ENCODE data around the gene PRKAG2.
"Not testable (repeated sequence)": the region's sequence is repeated elsewhere in the genome, so short reads cannot be mapped to it uniquely, and the experiment has no call there.

Gene PRKAG2

DNA sequence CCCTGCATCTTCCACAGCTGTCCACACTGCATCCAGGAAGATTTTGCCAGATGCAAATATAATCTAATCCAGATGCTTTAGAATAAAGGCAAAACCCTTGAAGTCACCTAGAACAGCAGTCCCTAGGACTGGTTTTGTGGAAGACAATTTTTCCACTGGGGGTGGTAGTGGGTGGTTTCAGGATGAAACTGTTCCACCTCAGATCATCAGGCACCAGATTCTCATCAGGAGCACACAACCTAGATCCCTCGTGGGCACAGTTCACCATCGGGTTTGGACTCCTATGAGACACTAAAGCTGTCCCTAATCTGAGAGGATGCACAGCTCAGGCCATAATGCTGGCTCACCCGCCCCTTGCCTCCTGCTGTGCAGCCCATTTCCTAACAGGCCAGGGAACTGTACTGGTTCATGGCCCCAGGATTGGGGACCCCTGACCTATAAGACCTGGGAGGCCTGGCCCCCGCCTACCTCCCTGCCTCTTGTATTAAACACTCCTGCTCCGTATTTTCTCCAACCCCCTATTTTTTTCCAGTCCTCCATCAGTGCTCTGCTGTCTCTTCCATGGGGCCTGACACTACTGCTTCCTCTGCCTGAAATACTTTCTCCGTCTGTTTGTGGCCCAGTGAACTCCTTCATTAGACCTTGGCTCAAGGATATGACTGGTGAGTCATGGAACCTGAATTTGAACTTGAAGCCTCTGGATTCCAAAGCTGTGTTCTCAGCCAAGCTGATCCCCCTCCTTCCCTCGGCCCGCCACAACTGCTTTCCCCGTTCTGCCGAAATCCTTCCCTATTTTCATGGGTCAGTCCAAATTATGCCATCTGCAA is 277.3 kb downstream of the PRKAG2 start:
- no peak for DNase-seq

DNA sequence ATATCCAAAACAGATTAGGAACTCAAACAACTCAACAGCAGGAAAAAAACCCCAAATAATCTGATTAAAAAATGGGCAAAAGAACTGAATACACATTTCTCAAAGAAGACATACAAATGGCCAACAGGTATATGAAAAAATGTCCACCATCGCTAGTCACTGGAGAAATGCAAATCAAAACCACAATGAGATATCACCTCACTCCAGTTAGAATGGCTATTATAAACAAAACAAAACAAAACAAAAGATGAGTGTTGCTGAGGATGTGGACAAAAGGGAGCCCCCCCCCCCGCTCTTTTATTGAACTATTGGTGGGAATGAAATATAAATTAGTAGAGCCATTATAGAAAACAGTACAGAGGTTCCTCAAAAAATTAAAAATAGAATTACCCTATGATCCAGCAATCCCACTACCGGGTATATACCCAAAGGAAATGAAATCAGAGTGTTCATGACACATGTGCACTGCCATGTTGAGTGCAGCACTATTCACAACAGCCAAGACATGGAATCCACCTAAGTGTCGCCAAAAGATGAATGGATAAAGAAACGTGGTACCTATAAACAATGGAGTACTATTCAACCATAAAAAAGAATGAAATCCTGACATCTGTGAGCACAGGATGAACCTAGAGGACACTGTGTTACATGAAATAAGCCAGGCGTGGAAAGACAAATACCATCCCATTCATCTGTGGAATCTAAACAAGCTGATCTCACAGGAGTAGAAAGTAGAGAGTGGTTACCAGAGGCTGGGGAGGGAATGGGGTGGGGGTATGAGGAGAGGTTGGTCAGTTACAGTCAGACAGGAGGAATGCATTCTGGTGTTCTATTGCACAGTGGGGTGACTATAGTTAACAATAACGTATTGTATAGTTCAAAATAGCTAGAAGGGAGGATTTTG is 279.1 kb downstream of the PRKAG2 start:
- DNase-seq, result no peak

DNA sequence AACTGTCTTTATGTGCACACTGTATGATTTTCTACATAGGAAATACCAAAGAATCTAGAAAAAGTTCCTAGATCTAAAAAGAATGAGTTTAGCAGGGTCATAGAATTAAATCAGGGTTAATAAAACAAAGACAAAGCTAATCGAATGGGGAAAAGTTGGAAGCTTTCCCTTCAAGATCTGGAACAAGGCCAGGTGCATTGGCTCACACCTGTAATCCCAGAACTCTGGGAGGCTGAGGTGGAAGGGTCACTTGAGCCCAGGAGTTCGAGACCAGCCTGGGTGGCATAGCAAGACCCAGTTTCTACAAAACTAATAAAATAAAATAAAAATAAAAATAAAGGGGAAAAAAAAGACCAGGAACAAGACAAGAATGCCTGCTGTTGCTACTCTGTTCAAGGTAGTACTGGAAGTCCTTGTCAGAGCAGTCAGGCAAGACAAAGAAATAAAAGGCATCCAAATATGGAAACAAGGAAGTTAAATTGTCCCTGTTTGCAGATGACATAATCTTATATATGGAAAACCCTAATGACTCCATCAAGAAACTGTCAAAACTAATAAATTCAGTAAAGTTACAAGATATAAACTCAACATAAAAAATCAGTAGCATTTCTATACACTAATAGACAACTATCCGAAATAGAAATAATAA is 281.1 kb downstream of the PRKAG2 start:
- no peak for DNase-seq

DNA sequence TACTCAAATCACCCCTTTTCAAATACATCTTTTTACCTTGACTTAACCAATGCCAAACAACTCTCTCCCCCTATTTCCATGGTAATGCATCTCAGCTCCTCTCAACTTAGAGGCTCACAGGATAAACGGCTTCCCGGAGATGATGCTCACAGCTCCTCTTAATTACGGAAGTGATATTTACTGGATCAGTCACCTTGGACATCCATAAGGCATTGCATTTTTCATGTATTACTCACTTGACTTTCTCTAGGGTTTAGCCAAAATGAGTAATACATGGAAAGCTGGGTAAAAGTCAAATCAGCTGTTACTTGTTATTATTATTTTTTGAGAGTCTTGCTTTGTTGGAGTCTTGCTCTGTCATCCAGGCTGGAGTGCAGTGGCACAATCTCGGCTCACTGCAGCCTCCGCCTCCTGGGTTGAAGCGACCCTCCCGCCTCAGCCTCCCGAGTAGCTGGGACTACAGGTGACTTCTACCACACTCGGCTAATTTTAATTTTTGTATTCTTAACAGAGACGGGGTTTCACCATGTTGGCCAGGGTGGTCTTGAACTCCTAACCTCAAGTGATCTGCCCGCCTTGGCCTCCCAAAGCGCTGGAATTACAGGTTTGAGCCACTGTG is 283.9 kb downstream of the PRKAG2 start:
- DNase-seq, result no peak

DNA sequence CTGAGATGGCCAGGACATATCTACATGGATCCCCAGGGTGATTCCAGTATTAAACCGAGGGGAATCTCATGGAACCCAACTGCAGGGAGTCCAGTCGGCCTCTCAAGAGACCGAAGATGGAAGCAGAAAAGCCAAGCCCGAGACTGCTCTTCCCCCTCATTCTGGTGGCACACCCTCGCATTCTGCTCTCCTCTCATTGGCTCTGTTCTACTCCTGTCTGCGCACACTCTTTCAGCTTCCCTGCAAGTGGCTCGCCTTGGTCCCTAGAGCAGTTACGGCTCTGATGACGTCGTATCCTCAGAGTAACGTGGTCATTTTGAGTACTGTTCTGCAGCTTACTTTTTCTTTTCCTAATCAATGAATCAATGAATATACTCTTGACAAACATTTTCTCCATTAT is 284.6 kb downstream of the PRKAG2 start:
- no peak for DNase-seq

DNA sequence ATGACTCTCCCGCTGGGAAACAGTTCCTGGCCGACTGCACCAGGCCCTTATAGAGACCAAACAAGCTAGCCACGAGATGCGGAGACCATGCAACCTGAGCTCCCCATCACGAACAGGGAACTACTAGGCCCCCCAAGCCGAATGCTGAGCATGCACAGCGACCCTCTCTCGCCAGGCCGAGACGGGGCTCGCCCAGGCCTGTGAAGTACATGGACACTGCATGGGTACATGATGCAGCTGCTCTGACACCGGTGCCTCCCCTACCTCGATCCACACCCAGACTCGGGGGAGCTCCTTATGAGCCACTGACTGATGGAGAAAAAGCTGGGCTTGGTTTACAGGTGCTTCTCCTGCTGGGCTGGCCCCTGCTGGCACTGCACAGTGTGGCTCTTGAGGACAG is 285.0 kb downstream of the PRKAG2 start:
- DNase-seq, result no peak

DNA sequence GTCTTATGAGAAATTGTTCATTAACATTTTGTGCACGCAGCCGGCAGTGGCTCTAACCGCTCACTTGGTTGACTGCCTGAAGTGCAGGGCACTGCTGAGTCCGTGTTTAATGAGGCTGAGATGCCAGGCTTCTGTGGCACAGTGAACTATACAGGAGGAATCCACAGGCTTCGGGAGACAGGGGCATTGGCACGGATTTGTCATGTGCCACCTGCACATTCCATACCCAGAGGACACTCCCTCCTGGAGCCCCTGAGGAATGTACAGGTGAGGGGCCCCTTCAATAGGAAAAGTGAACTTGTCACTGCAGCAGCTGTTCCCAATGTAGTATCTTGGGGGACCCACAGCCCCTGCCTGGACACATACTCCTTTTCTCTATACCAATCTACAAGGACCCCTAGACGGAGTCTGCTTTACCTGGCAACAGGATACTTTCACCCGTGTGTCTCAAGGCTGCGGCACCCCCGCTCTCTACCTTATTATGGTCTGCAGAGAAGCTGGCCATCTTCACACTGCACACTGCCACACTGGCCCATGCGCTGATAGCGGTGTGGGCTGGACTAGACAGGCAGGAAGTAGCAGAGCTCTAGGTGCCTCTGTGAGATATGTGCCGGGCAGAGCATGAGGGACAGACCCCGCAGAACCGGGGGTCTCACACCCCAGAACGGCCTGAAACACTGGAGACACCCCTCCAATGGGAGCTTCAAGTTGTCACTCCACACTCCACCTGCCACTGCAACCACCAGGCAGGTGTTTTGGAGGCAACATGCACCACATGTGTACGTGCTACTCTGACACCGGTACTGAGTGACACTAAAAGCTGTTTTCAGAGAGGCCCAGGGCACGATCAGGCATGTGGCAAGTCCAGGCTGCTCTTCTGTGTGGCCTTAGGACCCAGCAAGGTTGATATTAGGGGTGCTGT is 285.8 kb downstream of the PRKAG2 start:
- DNase-seq, result no peak

DNA sequence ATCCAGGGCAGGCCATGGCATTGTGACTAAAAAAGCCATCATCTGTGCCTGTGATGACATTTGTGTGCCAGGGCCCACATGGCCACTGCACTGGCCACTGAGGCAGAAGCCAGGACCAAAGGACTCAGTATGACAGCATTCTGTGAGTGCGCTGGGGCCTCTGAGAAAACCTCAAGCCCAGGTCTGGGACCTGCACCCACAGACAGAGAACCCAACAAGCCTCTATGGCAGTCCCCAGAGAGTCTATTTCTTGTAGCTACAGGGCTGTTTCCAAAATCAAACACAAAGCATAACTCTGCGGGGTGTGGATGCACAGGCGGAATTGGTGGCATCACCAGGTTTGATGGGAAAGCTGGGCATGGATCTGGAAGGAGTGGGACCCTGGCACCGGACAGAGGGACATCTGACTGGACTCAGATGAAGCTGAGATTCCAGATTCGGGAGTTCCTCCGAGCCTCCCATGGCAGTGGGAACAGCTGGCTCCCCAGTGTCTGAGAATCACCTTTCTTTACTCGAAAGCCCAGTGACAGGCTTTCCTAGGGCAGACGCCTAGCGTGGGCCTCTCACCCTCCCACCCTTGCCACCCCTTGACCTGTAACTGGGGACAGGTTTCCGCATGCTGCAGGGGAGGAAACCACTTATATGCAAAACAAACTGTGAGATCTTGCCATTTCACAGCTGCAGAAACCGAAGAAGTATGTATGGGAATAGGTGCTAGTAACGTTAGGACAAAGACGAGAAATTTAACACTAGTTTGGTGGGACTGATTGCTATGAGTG is 286.7 kb downstream of the PRKAG2 start:
- no peak for DNase-seq

DNA sequence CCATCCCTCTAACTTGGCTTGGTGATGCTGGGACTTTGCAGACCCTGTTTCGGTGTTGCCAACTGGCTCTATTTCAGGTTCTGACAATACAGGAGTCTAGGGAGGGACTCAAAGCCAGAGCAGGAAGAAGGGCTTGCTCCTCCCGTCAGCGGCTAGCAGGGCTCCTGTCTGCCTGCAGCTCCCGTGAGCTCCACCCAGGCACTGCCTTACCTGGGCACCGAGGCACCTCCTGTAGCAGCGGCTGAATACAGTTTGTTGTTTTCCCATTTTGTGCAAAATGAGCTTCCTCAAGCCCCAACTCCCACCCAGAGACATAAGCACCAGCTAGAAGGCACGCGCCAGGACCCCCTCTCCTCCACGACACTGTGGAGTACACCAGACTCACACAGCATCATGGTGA is 287.9 kb downstream of the PRKAG2 start:
- DNase-seq, result no peak

DNA sequence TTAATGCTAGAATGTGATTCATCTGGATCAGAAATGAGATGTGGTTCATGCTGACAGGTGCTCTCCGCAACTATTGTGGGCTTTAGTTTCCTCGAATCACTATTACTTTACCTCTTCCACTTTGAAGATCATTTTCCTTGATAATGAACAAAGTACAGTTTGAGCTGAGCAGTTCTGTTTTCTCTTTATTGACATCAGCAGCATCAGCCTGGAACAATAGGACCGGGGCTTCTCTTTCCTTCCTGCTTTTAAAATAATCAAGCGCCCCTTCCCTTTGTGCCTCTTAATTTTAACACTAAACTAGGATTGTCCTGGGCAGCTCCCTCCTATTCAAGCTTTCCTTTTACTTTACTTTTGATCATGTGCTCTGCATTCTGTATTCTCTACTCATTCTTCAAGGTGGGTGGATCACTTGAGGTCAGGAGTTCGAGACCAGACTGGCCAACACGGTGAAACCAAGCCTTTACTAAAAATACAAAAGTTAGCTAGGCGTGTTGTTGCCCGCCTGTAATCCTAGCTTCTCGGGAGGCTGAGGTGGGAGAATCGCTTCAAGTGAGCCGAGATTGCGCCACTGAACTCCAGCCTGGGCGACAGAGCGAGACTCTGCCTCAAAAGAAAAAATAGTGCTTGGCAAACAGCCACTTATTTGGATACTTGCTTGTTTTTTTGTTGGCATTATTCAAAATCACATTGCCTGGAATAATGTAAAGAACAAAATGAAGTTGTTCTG is 290.2 kb downstream of the PRKAG2 start:
- no peak for DNase-seq

DNA sequence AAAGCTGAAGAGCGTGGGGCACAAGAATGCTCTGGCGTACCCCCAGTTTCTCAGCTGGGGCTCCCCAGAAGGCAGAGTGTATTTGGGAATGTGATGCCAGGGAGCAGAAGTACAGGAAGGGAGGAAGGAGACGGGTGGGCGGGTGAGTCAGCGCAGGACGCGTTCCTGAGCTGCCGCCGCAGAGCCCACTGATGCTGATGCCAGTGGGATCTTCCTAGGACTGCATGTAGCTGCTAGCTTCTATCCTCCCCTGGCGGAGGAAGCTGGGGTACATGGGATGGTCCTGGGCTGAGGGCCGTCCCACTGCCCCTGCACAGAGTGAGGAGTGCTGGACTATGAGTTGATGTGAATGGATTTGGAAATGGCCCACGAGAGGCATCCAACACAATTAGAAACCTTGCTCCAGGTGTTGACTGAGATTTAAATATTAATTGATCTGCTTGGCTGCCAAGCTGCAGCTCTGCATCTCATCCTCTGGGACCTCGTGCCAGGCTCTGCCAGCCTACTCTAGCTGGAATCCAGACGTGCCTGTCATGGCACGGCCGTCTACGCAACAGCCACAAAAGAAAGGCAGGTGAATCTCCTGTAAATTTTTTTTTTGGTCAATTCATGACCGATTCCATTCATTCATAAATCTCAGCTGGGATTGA is 291.0 kb downstream of the PRKAG2 start:
- DNase-seq, result no peak

DNA sequence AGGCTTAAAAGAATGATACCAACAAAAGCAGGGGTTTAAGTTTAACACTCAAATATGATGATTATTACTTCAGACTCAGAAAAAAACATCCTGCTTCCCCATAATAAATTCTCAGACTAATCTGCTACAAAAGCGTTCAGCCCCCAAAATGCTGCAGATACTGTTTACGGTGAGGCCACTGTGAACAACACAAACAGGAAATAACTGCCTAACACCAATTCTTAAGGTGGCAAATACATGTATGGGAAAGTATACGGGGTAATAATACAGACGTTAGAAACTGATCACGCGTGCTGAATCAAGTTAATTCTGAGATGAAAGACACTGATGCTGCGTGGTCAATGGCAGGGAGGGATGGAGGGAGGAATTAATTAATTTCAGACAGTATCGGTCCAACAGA is 295.2 kb downstream of the PRKAG2 start:
- DNase-seq, result no peak

DNA sequence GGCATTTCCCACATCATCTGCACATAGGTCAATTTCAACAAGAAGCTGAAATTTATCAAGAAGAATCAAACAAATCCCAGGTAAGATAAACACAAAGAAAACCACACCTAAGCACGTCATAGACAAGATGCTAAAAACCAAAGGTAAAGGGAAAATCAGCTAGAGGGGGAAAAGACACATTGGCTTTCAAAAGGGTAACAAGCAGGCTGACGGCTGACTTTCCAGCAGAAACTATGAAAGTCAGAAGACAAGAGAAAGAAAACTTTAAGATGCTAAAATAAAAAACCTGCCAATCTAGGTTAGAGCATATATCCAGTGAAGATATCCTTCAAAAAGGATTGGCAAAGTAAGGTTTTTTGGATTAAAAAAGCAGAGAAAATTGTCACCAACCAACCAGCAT is 297.3 kb downstream of the PRKAG2 start:
- no peak for DNase-seq

DNA sequence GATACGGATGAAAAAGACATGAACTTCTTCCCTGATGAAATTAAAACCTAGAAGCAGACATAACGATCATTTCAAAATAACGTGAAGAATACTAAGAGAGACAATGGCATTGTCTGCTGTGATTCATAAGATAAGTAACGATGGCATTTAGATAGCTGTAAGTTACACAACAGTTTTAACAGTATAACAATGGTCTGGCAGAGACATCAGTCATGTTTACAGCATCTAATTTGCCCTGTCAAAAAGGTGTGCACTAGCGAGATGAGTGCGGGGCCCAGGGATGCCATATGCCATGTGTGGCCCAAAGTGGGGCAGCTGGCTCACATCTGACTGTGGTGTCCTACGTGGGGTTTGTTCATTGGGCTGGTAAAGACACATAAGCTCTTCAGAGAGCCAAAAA is 301.5 kb downstream of the PRKAG2 start:
- DNase-seq, result no peak

DNA sequence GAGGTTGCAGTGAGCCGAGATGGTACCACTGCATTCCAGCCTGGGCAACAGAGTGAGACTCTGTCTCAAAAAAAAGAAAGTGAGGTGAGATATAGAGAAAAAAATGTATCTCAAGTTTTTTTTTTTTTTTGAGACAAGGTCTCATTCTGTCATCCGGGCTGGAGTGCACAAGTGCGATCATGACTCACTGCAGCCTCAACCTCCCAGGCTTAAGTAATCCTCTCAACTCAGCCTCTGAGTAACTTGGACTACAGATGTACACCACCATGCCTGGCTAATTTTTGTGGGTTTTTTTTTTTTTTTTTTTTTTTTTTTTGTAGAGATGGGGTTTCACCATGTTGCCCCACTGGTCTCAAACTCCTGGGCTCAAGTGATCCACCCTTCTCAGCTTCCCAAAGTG is 303.9 kb downstream of the PRKAG2 start:
- DNase-seq, result not testable (repeated sequence)

DNA sequence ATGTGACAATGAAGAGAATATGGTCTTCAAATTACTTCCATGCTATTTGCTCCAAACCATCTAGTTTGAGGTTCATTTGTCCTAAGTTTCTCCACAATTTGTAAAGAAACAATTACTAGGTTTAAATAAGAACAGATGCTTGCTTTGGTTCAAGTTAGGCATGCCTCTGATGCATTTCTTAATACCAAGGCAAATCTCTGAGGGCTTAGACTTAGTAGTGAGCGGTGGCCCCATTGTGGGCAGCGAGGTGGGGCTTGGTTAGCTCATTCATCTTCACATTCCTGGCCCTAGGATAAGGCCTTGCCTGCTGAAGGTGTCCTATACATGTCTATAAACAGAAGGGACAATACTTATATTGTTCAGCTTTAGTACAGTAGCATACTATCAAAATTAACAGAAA is 304.8 kb downstream of the PRKAG2 start:
- DNase-seq, result no peak

DNA sequence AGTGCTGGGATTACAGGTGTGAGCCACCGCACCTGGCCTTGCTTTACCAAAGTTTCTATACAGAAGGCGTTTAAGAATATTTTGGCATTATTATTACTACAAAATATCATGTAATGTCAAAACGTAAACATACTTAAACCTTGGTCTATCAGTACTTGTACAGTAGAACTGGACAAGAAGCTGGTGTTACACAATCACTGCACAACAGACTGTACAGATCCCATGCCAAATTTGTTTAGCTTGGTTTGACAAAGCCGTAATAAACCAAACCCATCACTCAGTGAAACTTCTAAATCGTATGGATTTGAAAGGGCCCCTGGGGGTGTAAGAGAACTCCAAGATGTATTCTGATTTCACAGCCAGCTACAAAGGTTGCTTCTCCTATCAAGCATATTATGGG is 305.4 kb downstream of the PRKAG2 start:
- DNase-seq, result no peak

DNA sequence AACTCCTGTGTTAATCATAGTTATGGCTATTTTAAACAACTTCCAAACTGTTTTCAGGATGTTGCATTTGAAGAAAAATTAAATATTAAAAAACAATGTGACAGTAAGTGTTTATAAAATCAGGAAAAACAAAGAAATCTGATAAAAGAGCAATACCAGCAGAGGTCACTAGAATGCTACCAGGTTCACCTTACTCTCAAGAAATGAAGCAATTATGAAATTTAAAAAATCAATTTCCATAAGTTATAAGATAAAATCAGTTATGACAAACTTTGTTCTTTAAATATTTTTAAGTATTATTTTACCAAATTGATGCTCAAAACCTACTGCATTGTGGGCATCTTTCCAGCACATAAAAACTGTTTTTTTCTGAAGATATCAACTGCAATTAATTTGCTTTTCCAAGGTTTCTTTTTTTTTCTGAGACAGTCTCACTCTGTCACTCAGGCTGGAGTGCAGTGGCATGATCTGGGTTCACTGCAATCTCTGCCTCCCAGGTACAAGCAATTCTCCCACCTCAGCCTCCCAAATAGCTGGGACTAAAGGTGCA is 306.5 kb downstream of the PRKAG2 start:
- no peak for DNase-seq

Data from NCI-H1436 (cell line).